ENCODE data around the gene AFMID.

The AFMID gene

DNA sequence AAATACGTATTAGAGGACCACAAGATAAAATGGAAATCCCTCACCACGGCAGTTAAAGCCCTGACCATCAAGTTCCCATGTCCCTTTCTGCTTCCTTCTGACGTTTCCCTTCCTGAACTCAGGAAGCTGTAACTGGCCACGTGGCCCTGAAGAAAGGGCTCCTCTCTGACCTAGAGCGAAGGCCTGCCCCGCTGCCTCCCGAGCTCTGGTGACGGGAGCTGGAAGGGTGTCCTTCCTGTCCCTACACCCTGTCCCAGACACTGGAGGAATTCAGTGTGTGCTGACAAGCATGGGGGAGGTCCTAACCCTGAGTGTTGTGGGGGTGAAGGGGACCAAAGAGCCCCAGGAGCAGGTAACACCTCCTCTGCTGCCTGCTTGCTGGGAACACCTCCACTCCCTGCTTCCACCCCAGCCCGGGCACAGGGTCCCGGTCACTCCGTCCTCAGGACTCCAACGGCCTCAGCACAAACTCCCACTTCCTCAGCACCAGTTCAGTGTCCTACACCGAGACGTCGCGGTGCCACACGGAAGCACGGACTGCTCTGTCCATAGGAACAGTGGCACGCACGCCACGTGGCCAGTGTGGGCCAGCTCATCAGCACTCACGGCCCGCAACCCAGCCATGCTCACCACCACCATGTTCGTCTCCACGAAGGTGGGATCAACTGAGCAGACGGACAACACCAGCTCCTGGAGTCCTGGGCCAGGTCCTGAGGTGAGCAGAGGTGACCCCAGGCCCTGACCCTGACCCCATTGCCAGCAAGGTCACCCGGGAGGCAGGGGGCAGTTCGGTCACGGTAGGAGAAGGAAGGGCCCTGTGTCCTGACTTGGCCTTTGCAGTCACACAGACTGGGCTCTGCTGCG is 61.1 kb downstream of the AFMID start:
- Histone ChIP-seq H3K9me2 (replicated peaks; ENCODE audit: low read depth, low read length) (no peaks in the 10 kb centered on the region), H4K20me1 (ENCODE audit: insufficient read depth, low read length, poor library complexity, severe bottlenecking) (no peaks in the 10 kb centered on the region), H3K36me3 (ENCODE audit: insufficient read depth, low read length) (no peaks in the 10 kb centered on the region), H3K4me1 (ENCODE audit: insufficient read depth, low read length, poor library complexity, severe bottlenecking) (peaks cover 23% of the 10 kb centered on the region), H3K9ac (ENCODE audit: low read depth, low read length, poor library complexity, severe bottlenecking) (no peak overlapping the region), H3K27me3 (ENCODE audit: insufficient read depth, low read length, poor library complexity, severe bottlenecking) (no peaks in the 10 kb centered on the region), H3K9me3 (ENCODE audit: insufficient read depth, low read depth, low read length) (no peaks in the 10 kb centered on the region), H3K4me2 (ENCODE audit: low read depth, low read length, poor library complexity, severe bottlenecking) (no peak overlapping the region), H3K4me3 (ENCODE audit: low read length, poor library complexity, severe bottlenecking) (no peak overlapping the region), H3K79me2 (ENCODE audit: insufficient read depth, low read length) (no peaks in the 10 kb centered on the region), H2AFZ (ENCODE audit: low read length) (no peak overlapping the region), H3F3A (ENCODE audit: low read depth) (0 out of 2 replicates have a peak, but pooled peaks cover 5% of the 10 kb centered on the region)
- TF ChIP-seq EZH2phosphoT487 (IDR thresholded peaks at IDR 0.05; ENCODE audit: borderline replicate concordance) = no peak
- TF ChIP-seq, protein P1, sequence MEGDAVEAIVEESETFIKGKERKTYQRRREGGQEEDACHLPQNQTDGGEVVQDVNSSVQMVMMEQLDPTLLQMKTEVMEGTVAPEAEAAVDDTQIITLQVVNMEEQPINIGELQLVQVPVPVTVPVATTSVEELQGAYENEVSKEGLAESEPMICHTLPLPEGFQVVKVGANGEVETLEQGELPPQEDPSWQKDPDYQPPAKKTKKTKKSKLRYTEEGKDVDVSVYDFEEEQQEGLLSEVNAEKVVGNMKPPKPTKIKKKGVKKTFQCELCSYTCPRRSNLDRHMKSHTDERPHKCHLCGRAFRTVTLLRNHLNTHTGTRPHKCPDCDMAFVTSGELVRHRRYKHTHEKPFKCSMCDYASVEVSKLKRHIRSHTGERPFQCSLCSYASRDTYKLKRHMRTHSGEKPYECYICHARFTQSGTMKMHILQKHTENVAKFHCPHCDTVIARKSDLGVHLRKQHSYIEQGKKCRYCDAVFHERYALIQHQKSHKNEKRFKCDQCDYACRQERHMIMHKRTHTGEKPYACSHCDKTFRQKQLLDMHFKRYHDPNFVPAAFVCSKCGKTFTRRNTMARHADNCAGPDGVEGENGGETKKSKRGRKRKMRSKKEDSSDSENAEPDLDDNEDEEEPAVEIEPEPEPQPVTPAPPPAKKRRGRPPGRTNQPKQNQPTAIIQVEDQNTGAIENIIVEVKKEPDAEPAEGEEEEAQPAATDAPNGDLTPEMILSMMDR (conservative IDR thresholded peaks at IDR 0.05; ENCODE audit: low read length) = no peak

DNA sequence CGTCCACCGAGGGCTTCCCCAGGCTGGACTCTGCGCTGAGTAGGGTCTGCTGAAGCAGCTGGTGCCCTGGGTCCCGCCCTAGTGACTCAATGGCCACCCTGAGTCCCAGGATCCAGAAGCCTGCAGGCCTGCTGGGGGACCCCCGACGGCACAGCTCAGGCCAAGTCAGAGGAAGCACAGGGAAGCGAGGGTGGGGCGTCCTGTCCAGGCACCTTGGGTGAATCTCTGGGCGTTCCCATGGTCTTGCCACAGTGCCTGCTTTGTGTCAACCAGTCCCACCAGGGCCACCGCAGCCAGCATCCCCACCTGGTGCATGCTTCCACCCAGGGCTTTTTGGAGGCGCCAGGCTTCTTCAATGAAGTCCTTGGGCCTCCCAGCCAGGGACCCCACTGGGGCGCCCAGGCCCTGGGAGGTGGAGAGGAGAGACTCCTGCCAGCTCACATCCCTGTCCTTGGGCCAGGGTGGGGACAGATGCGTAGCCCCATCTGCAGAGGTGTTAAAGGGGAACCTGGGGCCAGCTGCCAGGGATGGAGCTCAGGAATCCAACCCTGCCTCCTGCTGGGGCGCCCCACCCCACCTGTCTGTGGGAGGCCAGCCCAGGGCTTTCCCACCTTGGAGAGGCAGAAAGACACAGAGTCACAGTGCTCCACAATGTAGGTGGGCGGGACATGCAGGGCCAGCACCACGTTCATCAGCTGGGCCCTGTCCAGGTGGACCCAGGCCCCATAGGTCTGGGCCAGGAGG is 62.1 kb downstream of the AFMID start:
- H3K27me3 ChIP-seq (ENCODE audit: insufficient read depth, low read length, poor library complexity, severe bottlenecking) = no peaks in the 10 kb centered on the region
- H3K4me1 ChIP-seq (ENCODE audit: insufficient read depth, low read length, poor library complexity, severe bottlenecking) = peaks cover 29% of the 10 kb centered on the region
- H3K36me3 ChIP-seq (ENCODE audit: insufficient read depth, low read length) = no peaks in the 10 kb centered on the region
- H3K4me3 ChIP-seq (ENCODE audit: low read length, poor library complexity, severe bottlenecking) = no peak overlapping the region
- TF ChIP-seq, protein P1 (conservative IDR thresholded peaks at IDR 0.05; ENCODE audit: low read length) = no peak
- TF ChIP-seq EZH2phosphoT487 (IDR thresholded peaks at IDR 0.05; ENCODE audit: borderline replicate concordance) = no peak
- H3K9ac ChIP-seq (ENCODE audit: low read depth, low read length, poor library complexity, severe bottlenecking) = no peak overlapping the region
- 0 out of 2 replicates have a peak, but pooled peaks cover 6% of the 10 kb centered on the region for H3F3A ChIP-seq (ENCODE audit: low read depth)
- no peaks in the 10 kb centered on the region for H3K9me3 ChIP-seq (ENCODE audit: insufficient read depth, low read depth, low read length)
- no peak overlapping the region for H3K4me2 ChIP-seq (ENCODE audit: low read depth, low read length, poor library complexity, severe bottlenecking)
- no peaks in the 10 kb centered on the region for H4K20me1 ChIP-seq (ENCODE audit: insufficient read depth, low read length, poor library complexity, severe bottlenecking)
- H2AFZ ChIP-seq (ENCODE audit: low read length) = no peak overlapping the region
- no peaks in the 10 kb centered on the region for H3K9me2 ChIP-seq (replicated peaks; ENCODE audit: low read depth, low read length)
- no peaks in the 10 kb centered on the region for H3K79me2 ChIP-seq (ENCODE audit: insufficient read depth, low read length)

DNA sequence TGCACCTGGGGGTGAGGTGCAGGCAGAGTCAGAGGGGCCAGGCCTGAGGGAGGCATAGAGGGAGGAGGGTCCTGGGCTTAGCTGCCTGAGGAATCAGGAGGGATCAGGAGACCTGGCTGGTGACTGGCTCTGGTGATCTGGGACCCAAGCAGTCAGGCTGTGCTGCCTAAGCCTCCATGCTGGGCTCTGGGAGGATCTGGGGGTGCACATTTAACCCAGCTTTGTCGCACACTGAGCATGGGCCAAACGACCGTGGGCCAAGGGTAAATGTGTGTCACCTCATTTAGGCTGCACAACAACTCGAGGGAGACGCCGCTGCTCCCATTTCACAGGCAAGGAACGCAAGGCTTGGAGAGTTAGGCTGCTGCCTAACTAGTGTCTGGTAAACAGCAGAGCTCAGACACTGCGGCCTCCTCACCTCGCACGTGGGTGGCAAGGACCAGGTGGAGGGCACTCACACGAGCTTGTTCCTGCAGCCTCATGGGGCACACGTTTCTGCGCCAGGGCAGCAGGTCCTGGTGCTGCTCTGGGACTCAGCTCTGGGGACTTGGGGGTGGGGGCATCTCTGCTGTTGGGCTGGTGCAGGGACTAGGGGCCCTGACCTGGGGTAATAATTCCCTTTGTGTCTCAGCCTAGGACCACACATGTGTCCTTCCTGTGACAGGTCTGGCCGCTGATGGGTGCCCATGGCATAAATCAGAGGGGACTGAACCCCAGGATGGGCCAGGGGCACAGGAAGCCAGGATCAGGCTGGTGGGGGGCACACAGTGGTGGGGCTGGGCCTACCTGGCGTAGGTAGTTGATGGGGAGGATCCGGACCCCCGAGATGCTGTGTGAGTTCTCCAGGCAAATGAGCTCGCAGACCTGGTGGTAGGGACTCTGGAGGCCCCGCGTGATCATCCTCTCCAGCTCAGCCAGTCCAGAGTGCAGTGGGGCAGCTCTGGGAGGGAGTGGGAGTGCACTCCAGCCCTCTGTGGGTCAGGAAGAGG is 63.0 kb downstream of the AFMID start:
- no peaks in the 10 kb centered on the region for H4K20me1 ChIP-seq (ENCODE audit: insufficient read depth, low read length, poor library complexity, severe bottlenecking)
- no peaks in the 10 kb centered on the region for H3K27me3 ChIP-seq (ENCODE audit: insufficient read depth, low read length, poor library complexity, severe bottlenecking)
- no peaks in the 10 kb centered on the region for H3K9me3 ChIP-seq (ENCODE audit: insufficient read depth, low read depth, low read length)
- no peak overlapping the region for H3K4me2 ChIP-seq (ENCODE audit: low read depth, low read length, poor library complexity, severe bottlenecking)
- H3K79me2 ChIP-seq (ENCODE audit: insufficient read depth, low read length) = no peaks in the 10 kb centered on the region
- H2AFZ ChIP-seq (ENCODE audit: low read length) = no peak overlapping the region
- 0 out of 2 replicates have a peak, but pooled peaks cover 6% of the 10 kb centered on the region for H3F3A ChIP-seq (ENCODE audit: low read depth)
- no peak overlapping the region for H3K4me3 ChIP-seq (ENCODE audit: low read length, poor library complexity, severe bottlenecking)
- H3K9ac ChIP-seq (ENCODE audit: low read depth, low read length, poor library complexity, severe bottlenecking) = no peak overlapping the region
- H3K36me3 ChIP-seq (ENCODE audit: insufficient read depth, low read length) = no peaks in the 10 kb centered on the region
- H3K9me2 ChIP-seq (replicated peaks; ENCODE audit: low read depth, low read length) = no peaks in the 10 kb centered on the region
- TF ChIP-seq EZH2phosphoT487 (IDR thresholded peaks at IDR 0.05; ENCODE audit: borderline replicate concordance) = no peak
- TF ChIP-seq, protein P1 (conservative IDR thresholded peaks at IDR 0.05; ENCODE audit: low read length) = no peak
- H3K4me1 ChIP-seq (ENCODE audit: insufficient read depth, low read length, poor library complexity, severe bottlenecking) = peaks cover 30% of the 10 kb centered on the region
